Measurements from ENCODE around the gene ENO2.
A peak's percentile ranks its signal among the peaks of the same experiment; 100 is the strongest.

The ENO2 gene

GRCh38 chr12:6929466-6930452, 15.4 kb downstream of the ENO2 start:
- DNase-seq (ENCODE audit: extremely low read depth in 1 of 2, low read depth in 1 of 2), result no peak

GRCh38 chr12:6932766-6933165, 18.4 kb downstream of the ENO2 start:
- DNase-seq (ENCODE audit: extremely low read depth in 1 of 2, low read depth in 1 of 2), result no peak

GRCh38 chr12:6934110-6934509, 19.7 kb downstream of the ENO2 start:
- DNase-seq (ENCODE audit: extremely low read depth in 1 of 2, low read depth in 1 of 2), result no peak

DNA sequence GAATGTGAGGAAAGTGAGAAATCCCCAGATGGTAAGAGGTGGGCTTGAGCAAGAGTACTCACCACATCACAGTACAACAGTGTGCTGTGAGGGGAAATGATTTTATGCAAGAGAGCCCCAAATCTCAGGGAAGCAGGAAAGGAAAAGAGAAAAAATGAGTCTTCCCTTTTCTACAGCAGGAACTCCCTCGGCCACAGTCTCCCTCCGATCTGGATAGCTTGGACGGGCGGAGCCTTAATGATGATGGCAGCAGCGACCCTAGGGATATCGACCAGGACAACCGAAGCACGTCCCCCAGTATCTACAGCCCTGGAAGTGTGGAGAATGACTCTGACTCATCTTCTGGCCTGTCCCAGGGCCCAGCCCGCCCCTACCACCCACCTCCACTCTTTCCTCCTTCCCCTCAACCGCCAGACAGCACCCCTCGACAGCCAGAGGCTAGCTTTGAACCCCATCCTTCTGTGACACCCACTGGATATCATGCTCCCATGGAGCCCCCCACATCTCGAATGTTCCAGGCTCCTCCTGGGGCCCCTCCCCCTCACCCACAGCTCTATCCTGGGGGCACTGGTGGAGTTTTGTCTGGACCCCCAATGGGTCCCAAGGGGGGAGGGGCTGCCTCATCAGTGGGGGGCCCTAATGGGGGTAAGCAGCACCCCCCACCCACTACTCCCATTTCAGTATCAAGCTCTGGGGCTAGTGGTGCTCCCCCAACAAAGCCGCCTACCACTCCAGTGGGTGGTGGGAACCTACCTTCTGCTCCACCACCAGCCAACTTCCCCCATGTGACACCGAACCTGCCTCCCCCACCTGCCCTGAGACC, 21.2 kb downstream of the ENO2 start:
- DNase-seq (ENCODE audit: extremely low read depth in 1 of 2, low read depth in 1 of 2), result no peak

- no peak for DNase-seq (ENCODE audit: extremely low read depth in 1 of 2, low read depth in 1 of 2)
These were observed 21.8 kb downstream of the ENO2 start for GRCh38 chr12:6936194-6936635.

GRCh38 chr12:6936636-6937480, 22.5 kb downstream of the ENO2 start:
- DNase-seq (ENCODE audit: extremely low read depth in 1 of 2, low read depth in 1 of 2), result no peak

DNA sequence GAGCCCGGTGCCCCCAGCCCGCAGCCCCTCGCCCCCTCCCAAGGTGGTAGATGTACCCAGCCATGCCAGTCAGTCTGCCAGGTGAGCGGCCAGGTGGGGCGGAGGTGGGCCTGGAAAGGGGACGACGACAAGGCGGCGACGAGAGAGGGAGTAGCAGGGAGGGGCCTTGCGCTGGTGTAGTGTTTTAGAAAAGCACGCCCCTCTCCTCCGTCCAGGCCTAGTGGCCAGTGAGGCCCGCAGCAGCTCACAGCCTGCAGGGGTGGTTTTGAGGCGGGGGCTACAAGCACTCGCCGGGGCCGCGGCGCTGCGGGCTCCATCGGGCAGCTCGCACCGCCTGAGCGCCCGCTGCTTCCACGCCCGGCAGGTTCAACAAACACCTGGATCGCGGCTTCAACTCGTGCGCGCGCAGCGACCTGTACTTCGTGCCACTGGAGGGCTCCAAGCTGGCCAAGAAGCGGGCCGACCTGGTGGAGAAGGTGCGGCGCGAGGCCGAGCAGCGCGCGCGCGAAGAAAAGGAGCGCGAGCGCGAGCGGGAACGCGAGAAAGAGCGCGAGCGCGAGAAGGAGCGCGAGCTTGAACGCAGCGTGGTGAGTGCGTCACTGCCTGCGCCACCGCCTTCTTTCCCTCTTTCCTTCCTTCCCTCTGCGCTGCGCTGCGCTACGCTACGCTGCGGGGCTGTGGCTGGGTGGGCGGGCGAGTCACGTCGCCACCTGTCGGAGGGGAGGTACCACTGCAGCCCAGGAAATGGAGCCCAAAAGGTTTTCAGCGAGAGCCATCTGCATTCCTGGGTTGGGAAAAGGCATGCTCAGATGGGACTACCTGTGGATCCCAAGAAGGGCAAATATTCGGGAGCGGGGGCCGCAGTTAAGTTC, 23.3 kb downstream of the ENO2 start:
- DNase-seq (ENCODE audit: extremely low read depth in 1 of 2, low read depth in 1 of 2), result peak; percentile 81 to 86

DNA sequence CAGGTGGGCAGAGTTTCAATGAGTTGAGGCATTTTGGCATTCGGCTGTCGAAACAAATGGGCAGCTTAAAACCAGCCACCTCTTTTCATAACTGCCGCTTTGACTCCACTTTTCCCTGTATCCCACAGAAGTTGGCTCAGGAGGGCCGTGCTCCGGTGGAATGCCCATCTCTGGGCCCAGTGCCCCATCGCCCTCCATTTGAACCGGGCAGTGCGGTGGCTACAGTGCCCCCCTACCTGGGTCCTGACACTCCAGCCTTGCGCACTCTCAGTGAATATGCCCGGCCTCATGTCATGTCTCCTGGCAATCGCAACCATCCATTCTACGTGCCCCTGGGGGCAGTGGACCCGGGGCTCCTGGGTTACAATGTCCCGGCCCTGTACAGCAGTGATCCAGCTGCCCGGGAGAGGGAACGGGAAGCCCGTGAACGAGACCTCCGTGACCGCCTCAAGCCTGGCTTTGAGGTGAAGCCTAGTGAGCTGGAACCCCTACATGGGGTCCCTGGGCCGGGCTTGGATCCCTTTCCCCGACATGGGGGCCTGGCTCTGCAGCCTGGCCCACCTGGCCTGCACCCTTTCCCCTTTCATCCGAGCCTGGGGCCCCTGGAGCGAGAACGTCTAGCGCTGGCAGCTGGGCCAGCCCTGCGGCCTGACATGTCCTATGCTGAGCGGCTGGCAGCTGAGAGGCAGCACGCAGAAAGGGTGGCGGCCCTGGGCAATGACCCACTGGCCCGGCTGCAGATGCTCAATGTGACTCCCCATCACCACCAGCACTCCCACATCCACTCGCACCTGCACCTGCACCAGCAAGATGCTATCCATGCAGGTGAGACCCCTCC, 24.2 kb downstream of the ENO2 start:
- DNase-seq (ENCODE audit: extremely low read depth in 1 of 2, low read depth in 1 of 2), result no peak

DNA sequence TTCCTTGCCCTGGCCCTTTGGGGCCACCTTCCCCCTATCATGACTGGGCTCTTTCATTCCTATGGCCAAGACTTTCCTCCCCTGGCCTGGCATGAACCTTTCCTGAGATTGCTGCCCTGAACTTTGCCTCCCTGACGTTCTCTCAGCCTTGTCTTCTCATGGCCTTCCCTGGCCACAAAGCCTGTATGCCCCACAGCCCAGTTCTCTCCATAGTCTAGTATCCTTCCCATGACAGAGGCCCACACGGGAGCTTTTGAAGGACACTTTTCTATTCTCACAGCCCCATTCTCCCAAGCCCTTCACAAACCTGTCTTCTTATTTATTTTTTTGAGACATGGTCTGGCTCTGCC, 24.8 kb downstream of the ENO2 start:
- no peak for DNase-seq (ENCODE audit: extremely low read depth in 1 of 2, low read depth in 1 of 2)

GRCh38 chr12:6941267-6941666, 26.9 kb downstream of the ENO2 start:
- no peak for DNase-seq (ENCODE audit: extremely low read depth in 1 of 2, low read depth in 1 of 2)

GRCh38 chr12:6941782-6942181, 27.4 kb downstream of the ENO2 start:
- no peak for DNase-seq (ENCODE audit: extremely low read depth in 1 of 2, low read depth in 1 of 2)

DNA sequence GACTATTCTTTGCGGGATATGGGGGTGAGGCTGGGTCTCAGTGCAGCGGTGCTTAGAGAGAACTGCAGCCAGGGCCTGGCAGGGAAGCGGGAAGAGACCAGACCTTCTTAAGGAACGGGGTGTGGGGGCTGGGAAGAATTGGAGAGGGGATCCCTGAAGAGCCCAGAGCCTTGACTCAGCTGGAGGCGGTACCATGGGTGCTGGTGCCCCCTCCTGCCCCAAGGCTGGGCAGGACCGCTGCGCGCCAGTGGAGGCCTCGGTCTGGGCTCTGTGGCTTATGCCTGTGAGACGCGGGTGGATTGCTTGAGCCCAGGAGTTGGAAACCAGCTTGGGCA, 27.9 kb downstream of the ENO2 start:
- DNase-seq (ENCODE audit: extremely low read depth in 1 of 2, low read depth in 1 of 2), result no peak

DNA sequence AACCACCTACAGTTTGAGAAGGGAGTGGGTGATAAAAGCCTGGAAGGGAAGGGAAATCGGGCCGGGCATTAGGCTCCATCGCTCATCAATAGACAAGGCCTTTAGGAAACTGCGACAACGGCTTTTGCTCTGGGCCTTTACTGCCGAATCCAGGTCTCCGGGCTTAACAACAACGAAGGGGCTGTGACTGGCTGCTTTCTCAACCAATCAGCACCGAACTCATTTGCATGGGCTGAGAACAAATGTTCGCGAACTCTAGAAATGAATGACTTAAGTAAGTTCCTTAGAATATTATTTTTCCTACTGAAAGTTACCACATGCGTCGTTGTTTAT, 29.0 kb downstream of the ENO2 start:
- DNase-seq (ENCODE audit: extremely low read depth in 1 of 2, low read depth in 1 of 2), result no peak

- DNase-seq (ENCODE audit: extremely low read depth in 1 of 2, low read depth in 1 of 2), result no peak
These were observed 29.5 kb downstream of the ENO2 start, which contains the start of the genes C12orf57 and RNU7-1 for GRCh38 chr12:6943722-6944380. Gene C12orf57, plus strand, starts transcription at chr12:6944022. Its CDS starts 100 bp downstream, at chr12:6944122. Gene RNU7-1, plus strand, starts transcription at chr12:6943816.

DNA sequence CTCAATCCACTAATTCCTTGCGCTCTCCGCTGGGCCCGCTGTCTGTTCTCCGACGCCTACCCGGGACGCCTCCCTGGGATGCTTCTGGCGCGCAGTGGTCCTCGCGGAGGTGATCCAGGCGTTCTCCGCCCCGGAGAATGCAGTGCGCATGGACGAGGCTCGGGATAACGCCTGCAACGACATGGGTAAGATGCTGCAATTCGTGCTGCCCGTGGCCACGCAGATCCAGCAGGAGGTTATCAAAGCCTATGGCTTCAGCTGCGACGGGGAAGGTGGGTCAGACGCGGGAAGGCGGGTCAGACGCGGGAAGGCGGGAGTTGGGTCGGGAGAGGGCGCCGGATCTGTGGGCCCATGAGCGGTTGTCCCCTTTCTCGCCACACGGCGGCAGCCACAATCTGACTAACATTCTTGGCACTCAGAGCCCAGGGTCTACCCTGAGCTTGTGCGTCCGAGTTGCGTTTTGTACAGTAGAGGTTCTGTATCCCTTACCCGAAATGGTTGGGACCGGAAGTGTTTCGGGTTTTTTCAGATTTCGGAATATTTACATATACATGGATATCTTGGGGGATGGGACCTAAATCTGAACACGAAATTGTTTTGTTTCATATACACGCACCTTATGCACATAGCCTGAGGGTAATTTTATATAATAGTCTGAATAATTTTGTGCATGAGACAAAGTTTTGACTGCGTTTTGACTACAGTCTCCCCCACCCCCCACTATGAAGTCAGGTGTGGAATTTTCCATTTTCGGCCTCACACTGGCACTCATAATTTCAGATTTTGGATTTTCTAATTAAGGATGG, 30.2 kb downstream of the ENO2 start:
- peak; percentile 70 to 72 for DNase-seq (ENCODE audit: extremely low read depth in 1 of 2, low read depth in 1 of 2)

DNA sequence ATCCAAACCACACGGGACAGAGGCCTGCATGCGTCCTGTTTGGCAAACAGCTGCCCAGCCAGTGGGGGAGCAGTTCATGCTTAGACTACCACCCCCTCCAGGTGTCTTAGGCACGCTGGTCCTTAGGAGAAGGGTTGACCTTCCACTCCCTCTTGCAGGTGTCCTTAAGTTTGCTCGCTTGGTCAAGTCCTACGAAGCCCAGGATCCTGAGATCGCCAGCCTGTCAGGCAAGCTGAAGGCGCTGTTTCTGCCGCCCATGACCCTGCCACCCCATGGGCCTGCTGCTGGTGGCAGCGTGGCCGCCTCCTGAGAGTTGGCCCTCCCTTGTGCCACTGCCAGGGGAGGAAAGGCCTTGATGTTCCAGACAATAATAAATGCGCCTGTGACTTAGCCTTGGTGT, 31.2 kb downstream of the ENO2 start:
- DNase-seq (ENCODE audit: extremely low read depth in 1 of 2, low read depth in 1 of 2), result no peak

DNA sequence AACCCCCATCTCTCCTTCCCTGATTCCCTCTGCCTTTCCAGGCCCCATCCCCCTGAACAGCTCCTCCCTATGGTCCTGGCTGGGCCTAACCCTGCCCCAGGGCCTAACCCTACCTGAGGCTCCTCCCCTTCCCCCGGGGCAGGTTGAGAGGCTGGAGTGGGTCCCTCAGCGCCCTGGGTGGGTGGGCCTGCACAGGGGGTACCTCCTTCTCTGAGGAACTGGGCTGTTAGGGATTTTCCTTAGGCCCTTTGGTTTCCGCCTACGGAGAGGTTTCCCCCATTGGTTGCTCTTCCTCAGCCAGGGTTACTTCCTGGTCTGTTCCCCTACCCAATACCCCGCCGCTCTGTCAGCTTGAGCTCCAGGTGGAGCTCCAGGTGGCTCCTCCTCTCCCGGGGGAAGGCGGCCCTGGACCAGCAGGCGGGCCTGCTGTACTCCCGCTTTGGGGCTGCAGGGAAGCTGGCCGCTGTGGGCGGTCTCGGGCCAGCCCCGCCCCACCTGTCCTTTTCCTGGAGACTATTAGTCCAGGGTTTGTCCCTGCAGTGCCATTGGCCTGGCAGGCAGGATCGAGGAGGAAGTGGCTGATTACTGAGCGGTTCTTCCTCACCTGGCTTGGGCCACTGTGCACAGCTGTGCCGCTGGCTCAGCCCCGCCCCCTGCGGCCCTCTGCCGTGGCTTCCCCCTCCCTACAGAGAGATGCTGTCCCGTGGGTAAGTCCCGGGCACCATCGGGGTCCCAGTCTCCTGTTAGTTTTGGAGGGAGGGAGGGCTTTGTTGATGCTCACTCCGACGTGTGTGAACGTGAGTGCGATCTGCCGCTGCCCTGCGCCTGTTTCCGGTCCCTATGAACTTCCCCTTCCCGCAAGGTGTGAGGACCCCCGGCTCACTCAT, 31.9 kb downstream of the ENO2 start:
- DNase-seq (ENCODE audit: extremely low read depth in 1 of 2, low read depth in 1 of 2), result no peak
